LNCaP clone FGC (cell line): ENCODE measurements around the gene NSG1.

ENCODE experiments used
- DNase-seq: peaks from one replicate; pipeline ENCODE4 v3.0.0-alpha.2; 2011; ENCODE audit warnings: low read depth
- H3K4me3 ChIP-seq: 2 replicates; pipeline ENCODE4 v1.5.1; 2011; ENCODE audit warnings: mild to moderate bottlenecking, low read depth, low read length, control low read depth
- CTCF ChIP-seq: IDR thresholded peaks from 2 replicates; pipeline ENCODE4 v1.5.1; 2012; ENCODE audit warnings: mild to moderate bottlenecking; ENCODE audit not compliant: control insufficient read depth, insufficient read depth; ENCODE audit errors: extremely low read depth

The NSG1 gene

GRCh38 chr4:4446434-4446833 is 59.5 kb downstream of the NSG1 start:
- no peak for DNase-seq
- no peak overlapping the region for H3K4me3 ChIP-seq
- no peak for TF ChIP-seq CTCF

- no peak for TF ChIP-seq CTCF
- no peak overlapping the region for H3K4me3 ChIP-seq
- DNase-seq = no peak
Measured at GRCh38 chr4:4455210-4455865, 68.4 kb downstream of the NSG1 start.

GRCh38 chr4:4456351-4456750 is 69.4 kb downstream of the NSG1 start:
- DNase-seq = no peak
- no peak for TF ChIP-seq CTCF
- H3K4me3 ChIP-seq = no peak overlapping the region

GRCh38 chr4:4456816-4457578 is 70.1 kb downstream of the NSG1 start:
- no peak for DNase-seq
- no peak overlapping the region for H3K4me3 ChIP-seq
- no peak for TF ChIP-seq CTCF

- no peak for TF ChIP-seq CTCF
- H3K4me3 ChIP-seq = no peak overlapping the region
- DNase-seq = no peak
Measured at GRCh38 chr4:4457803-4458553, 71.1 kb downstream of the NSG1 start.

- no peak for TF ChIP-seq CTCF
- H3K4me3 ChIP-seq = no peak overlapping the region
- no peak for DNase-seq
Measured at GRCh38 chr4:4459181-4459580, 72.3 kb downstream of the NSG1 start.

GRCh38 chr4:4460759-4461158 is 73.9 kb downstream of the NSG1 start:
- no peak for DNase-seq
- no peak for TF ChIP-seq CTCF
- H3K4me3 ChIP-seq = no peak overlapping the region
